NCI-H345 (cell line): ENCODE measurements around the gene GNAI2.
A peak's percentile ranks its signal among the peaks of the same experiment; 100 is the strongest.
"Not testable (repeated sequence)": the region's sequence is repeated elsewhere in the genome, so short reads cannot be mapped to it uniquely, and the experiment has no call there.

Experiments used
- DNase-seq: peaks from one replicate; lab custom pipeline; 2025; lab: John Stamatoyannopoulos, UW

Gene GNAI2

DNA sequence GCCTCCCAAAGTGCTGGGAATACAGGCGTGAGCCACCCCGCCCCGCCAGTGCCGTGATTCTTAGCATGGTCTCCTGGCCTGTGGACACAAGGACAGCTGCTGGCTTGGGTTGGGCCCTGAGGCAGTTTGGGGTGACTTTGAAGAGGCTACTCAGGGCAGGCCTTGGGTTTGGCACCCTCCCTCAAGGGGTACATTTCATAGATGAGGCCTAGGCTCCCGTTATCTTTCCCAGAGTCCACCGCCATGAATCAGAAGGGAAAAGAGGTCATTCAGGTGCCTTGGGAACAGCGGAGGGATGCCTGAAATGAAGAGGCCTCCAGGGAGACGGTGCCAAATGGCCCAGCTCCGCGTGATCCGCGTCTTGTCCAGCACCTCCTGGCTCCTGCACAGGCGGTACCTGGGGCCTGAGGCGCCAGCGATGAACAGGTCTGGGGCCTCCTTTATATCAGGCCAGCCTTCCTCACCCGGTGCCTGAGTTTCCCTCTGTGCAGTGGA lies 9.3 kb downstream of the GNAI2 start:
- no peak for DNase-seq

- DNase-seq: peak; percentile 71
These were observed 10.0 kb downstream of the GNAI2 start for GRCh38 chr3:50245831-50246516.

DNA sequence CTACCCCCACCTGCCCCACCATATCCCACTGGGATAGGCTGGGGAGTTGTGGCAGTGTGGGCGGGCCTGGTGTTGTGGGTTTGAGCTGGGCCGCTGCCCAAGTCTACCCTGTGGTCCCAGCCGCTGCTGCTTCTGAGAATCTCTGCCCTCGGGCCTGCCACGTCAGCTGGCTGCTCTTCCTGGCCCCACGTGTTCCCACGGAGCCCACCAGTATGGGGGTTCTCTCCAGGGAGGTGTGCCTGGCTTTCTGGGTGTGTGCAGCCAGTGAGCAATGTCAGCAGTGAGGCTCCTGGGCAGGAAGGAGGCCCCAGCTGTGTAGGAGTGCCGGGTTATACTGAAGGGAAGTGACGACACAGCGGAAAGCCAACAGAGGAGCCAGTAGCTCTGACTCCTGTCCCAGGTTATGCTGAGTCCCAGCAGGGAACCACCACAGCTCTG lies 10.5 kb downstream of the GNAI2 start:
- no peak for DNase-seq

DNA sequence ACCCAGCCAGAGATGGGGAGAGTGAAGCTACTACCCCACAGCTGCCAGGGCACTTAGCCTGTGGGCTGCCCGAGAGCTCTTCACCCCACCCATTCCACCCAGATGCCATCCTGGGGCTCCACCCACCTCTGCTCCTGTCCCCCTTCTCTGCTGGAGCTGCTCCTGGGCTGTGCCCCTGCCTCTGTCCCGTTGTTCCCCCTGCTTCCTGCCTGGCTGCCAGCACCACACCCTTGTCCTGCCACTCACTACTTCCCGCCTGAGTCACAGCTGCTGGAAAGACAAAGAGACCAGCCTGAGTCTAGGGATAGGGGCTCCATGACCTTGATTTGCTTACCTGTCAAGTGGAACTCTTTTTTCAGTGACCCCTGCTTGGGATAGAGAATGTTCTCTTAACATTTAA lies 12.4 kb downstream of the GNAI2 start:
- no peak for DNase-seq

DNA sequence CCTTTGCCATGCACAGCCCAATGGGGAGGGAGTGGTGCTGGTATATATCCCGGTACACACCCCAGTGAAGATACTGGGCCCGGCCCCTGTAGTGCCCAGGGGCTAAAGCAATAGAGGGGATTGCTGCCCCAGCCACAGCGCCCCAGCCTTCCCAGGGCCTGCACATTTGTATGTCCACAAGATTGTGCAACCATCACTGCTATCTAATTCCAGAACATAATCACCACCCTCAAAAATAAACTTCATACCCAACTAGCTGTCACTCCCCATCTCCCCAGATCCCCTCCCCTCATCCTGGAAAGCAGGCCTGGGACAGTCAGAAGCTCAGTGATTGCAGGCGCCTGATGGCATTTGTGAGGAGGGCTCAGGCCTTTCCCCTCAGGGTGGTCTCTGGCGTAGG lies 13.5 kb downstream of the GNAI2 start:
- no peak for DNase-seq

- DNase-seq: no peak
These were observed 14.5 kb downstream of the GNAI2 start for GRCh38 chr3:50250514-50250913.

DNA sequence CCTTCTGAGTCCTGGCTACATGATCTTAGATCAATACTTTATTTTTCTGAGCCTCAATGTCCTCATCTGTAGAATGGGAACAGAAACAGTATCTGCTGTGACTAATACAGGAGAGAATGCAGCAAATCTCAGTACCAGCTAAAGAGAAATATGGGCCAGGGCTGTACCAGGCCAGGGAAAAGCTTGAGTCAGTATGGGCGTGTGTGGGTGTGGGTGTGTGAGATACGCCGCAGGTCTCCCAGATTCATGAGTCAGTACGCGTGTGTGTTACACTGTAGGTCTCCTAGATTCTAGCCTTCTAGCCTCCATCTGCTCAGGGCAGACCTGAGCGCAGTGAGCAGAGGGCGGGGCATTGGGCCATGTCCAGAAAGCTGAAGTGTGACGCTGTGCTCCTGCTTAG lies 15.2 kb downstream of the GNAI2 start:
- no peak for DNase-seq

DNA sequence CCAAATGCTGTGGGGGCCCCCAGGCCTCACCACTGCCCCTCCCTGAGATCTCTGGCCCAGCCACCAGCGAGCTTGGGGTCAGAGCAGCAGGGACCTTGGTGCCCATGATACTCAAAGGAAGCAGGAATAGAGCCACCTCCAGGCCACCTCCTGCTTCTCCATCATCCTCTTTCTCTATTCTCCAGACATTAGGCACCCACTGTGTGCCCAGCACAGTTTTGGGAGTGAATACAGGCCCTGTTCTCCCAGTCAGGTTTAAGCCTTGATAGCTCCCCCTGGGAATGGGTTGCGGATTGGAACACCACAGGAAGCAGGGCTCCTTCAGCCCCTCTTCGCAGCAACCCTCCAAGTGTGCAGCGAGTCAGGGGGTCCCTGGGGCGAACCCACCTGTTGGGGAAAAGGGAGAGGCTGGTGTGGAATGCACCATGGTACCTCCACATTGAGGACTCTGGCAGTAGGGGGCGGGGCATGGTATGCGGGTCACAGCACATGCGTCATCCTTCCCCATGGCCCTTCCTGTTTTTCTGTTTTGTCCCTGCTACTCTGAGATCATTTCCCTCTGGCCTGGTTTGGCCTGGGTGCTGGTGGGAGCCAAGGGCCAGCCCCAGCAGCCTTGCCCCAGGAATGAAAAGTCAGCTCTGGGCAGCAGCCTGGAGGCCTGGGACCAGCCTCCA lies 18.7 kb downstream of the GNAI2 start:
- DNase-seq: no peak

- DNase-seq: no peak
These were observed 19.2 kb downstream of the GNAI2 start for GRCh38 chr3:50255251-50255615.

- peak; percentile 19 for DNase-seq
These were observed 21.2 kb downstream of the GNAI2 start for GRCh38 chr3:50256978-50257890.

- DNase-seq: no peak
These were observed 22.2 kb downstream of the GNAI2 start for GRCh38 chr3:50258029-50258680.

DNA sequence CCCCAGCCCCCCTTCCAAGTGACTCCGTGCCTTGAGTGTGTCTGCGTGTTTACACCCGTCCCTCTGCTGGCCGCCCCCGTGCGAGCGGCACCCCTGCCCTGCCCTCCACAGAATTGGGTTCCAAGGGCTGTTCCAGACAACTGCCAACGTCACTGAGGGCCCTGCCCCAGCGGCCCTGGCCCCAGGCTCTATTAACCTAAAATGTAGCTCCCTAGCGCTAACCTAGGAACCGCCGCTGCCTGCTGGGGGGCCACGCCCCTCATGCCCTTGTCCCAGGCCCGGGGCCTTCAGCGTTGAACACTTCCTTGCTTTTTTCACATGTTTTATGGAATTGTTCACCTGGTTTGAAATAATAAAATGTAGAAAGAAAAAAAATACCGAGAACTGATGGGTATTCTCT lies 23.0 kb downstream of the GNAI2 start:
- no peak for DNase-seq

DNA sequence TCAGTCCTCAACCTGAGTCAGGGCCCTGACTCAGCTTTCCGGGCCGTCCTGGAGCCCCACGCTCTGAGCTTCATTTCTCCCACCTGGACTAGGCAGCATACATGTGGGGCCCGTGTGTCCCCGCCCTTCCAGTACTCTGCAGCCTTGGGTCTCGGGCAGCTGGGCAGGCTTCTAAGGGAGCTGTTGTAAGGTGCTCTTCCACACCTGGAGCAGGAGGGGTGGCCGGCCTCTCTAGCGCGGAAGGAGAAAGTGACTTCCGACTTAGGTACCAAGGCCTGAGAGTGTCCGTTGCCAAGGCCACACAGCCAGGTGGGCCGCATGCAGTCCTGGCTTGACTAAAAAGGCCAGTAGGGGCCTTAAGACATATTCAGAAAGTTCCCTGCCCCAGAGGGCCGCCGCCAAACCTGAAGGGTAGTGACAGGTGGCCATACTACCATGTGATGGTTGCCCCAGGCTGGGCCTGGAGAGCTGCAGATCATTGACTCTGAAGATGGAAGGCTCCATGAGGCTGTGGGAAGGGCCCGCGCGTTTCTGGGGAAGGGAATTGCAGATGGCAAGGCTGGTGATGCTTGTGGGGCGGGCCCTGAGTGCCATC lies 23.5 kb downstream of the GNAI2 start:
- DNase-seq: no peak

- peak; percentile 82 for DNase-seq
These were observed 24.3 kb downstream of the GNAI2 start for GRCh38 chr3:50260027-50260941.

GRCh38 chr3:50260942-50261441 lies 25.0 kb downstream of the GNAI2 start:
- DNase-seq: no peak

- DNase-seq: no peak
These were observed 25.5 kb downstream of the GNAI2 start for GRCh38 chr3:50261505-50261904.

- not testable (repeated sequence) for DNase-seq
These were observed 26.2 kb downstream of the GNAI2 start for GRCh38 chr3:50262200-50262599.

DNA sequence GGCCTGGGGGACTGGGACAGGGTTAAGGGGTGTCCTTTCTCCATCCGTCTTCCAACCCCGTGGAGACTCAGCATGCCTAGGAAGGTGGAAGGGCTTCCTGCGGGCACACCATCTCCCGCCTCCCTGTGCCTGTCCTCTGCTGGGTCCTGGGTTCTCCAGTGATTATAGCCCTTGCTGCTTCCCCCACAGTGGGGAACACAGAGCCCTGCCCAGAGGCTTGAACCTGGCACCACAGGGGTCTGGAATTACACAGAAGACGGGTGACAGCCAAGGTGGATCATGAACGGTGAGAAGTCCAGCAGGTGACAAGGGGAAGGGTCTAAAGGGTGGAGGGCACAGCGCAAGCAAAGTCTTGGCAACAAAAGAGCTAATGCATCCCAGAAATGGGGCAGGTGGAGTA lies 26.8 kb downstream of the GNAI2 start:
- no peak for DNase-seq

GRCh38 chr3:50263478-50264382 lies 27.7 kb downstream of the GNAI2 start:
- DNase-seq: no peak
